AG04450 (cell line): ENCODE measurements around the gene BNIPL. TPM values are rescaled to one million over a fixed set of nuclear protein-coding genes. Genes with fewer than 3 reads are reported as not detected.

Source experiments
- CTCF ChIA-PET: fragments of 300-600, 350-600 bp; formaldehyde crosslinking; extraction: SDS; loops from one replicate; lab custom pipeline; 2022; ENCODE audit warnings: antibody characterized with exemption, inconsistent platforms; lab: Charles Lee
- POLR2A ChIA-PET: fragments of 350-600 bp; formaldehyde crosslinking; extraction: SDS; loops from one replicate; lab custom pipeline; 2021; ENCODE audit warnings: antibody characterized with exemption, inconsistent platforms; lab: Yijun Ruan, JAX
- DNase-seq: peaks from one replicate; pipeline ENCODE4 v3.0.0-alpha.2; 2011; ENCODE audit warnings: low read depth, low spot score
- H3K27ac ChIP-seq: one replicate; pipeline ENCODE4 v1.5.1; 2012; ENCODE audit warnings: low read depth, low read length, control low read depth
- H3K27me3 ChIP-seq: one replicate; pipeline ENCODE4 v1.6.0; 2012; ENCODE audit warnings: low read length; ENCODE audit not compliant: control insufficient read depth, insufficient read depth
- H3K4me3 ChIP-seq: 2 replicates; pipeline ENCODE4 v1.5.1; 2011; ENCODE audit warnings: mild to moderate bottlenecking, low read depth, low read length, control low read depth
- H3K9me3 ChIP-seq: 2 replicates; pipeline ENCODE4 v1.5.1; 2012; ENCODE audit warnings: low read length; ENCODE audit not compliant: control insufficient read depth, insufficient read depth
- CTCF ChIP-seq: IDR thresholded peaks from 2 replicates; pipeline ENCODE4 v1.5.1; 2011; ENCODE audit warnings: low read depth, low read length, control low read depth, inconsistent platforms
- polyA minus RNA-seq: library from RNA; depleted of rRNA, polyadenylated mRNA; stranded (reverse); fragments of >200 nt; gene quantifications from 2 replicates; pipeline ENCODE4 v1.2.3, GENCODE V29; 2011; rRNA and poly(A)+ RNA removed
- polyA plus RNA-seq: library from polyadenylated mRNA; depleted of rRNA; stranded (reverse); fragments of >200 nt; gene quantifications from 2 replicates; pipeline ENCODE4 v1.2.3, GENCODE V29; 2011; rRNA removed

BNIPL gene
- 0.09 and 0.16 TPM in 2 replicates for polyA plus RNA-seq
- polyA minus RNA-seq, result 0.09 and 0.23 TPM in 2 replicates

DNA sequence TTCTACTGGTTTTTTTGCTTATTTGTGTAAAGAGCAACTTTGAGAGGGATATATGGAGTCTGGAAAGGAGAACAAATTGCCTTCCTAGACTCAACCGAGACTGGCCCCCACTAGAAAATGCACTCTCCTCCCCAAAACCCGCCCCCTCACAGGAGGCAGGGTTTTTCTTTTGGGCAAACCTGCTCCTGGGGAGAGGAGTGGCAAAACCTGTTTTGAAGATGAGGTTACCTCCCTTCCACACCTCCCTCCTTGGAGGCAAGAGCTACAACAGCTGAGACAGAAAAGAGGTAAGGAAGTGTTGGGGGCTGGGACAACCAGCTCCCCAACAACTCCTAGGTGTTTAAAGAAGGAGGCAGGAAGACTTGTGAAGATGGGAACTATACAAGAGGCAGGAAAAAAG is at the start of gene BNIPL:
BNIPL (plus strand) TSS at position 231 of the 400 bp plus-strand sequence; CDS start at position 371, 140 bp downstream.
- POLR2A ChIA-PET, result no interaction called here
- Histone ChIP-seq H3K9me3 (no peaks in the 10 kb centered on the region), H3K27ac (no peak within 1 kb of the TSS), H3K4me3 (no peak within 1 kb of the TSS), H3K27me3 (no peaks in the 10 kb centered on the region)
- no peak for TF ChIP-seq CTCF
- no peak for DNase-seq
- CTCF ChIA-PET, result no interaction called here

DNA sequence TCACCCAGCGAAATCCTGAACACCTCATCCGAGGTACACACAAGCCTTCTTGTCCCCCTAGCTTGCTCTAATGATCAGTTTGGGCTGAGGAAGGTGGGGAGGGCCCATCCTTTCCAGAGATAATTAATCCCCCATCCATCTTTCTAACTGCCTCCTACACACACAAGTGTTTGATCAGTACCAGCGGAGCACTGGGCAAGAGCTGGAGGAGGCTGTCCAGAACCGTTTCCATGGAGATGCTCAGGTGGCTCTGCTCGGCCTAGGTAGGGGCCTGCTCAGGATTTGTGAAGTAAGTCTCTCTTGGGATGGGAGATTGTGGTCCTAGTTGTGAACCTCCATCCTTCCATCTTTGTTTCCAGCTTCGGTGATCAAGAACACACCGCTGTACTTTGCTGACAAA is 48.5 kb upstream of the BNIPL start:
- Histone ChIP-seq H3K27me3 (no peaks in the 10 kb centered on the region), H3K4me3 (no peak overlapping the region), H3K9me3 (no peaks in the 10 kb centered on the region), H3K27ac (no peak overlapping the region)
- ChIA-PET CTCF (interaction anchor here (2.7 to 4.9 kb wide), 2 partner anchors 9 to 19 kb away, joined by 8 to 14 read pairs; partner anchors contain the start of gene MINDY1), POLR2A (no interaction called here)
- no peak for DNase-seq
- TF ChIP-seq CTCF, result no peak

DNA sequence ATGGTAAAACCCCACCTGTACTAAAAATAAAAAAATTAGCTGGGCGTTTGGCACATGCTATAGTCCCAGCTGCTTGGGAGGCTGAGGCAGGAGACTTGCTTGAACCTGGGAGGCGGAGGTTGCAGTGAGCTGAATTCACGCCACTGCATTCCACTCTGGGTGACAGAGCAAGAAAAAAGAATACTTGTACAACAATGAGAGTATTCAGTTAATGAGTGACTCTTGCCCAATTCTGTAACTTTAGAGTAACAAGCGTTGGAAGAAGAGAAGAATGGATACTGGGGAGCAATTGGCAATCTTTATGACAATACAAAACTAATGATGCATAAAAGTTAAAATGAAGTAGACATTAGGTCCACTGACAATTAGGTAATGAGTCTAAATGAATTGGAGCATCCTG is 43.8 kb upstream of the BNIPL start:
- no peak for DNase-seq
- POLR2A ChIA-PET, result no interaction called here
- no peaks in the 10 kb centered on the region for H3K9me3 ChIP-seq
- CTCF ChIA-PET, result interaction anchor here (1.2 kb wide), 1 partner anchor 11 kb away, joined by 3 read pairs; no protein-coding TSS in a partner anchor
- no peaks in the 10 kb centered on the region for H3K27me3 ChIP-seq
- no peak overlapping the region for H3K4me3 ChIP-seq
- no peak for TF ChIP-seq CTCF
- H3K27ac ChIP-seq, result no peak overlapping the region

DNA sequence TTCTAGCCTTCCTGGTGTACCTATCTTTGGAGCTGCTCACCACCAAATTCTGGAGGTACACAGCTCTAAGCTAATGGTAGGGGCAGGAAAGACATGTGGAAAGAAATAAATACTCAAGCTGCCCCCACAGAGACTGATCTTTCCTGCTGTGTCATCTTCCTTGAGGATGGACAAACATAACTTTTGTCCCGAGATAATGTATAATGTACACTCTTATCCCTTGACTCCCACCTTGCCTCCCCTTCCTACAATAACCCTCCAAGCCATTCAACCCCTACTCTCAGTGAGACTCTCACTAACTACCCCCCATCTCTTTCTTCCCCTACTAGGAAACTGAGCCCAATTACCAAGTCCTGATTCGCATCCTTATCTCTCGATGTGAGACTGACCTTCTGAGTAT is 42.1 kb upstream of the BNIPL start:
- ChIA-PET CTCF (interaction anchor here (0.5 to 3.9 kb wide), 7 partner anchors 9 to 532 kb away, joined by 3 to 63 read pairs (median 9); partner anchors contain the start of genes ANXA9, MINDY1 and TMOD4), POLR2A (no interaction called here)
- Histone ChIP-seq H3K27ac (no peak overlapping the region), H3K9me3 (no peaks in the 10 kb centered on the region), H3K27me3 (no peaks in the 10 kb centered on the region), H3K4me3 (no peak overlapping the region)
- no peak for TF ChIP-seq CTCF
- no peak for DNase-seq

DNA sequence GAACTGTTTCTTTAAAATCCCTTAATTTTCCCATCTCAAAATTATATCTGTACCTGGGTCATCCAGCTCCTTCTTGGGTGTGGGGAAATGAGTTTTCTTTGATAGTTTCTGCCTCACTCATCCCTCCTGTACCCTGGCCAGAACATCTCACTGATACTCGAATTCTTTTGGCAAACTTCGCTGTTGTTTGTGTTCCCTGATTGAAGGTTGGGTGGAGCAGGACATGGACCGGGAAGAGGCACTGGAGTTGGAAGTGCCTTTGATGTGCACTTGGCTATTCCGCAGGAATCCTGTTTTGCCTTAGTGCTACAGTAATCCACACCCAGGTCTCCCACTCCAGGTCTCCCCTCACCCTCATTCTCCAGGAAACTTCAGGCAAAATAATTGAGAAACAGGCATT is 40.9 kb upstream of the BNIPL start:
- no peak for TF ChIP-seq CTCF
- Histone ChIP-seq H3K9me3 (no peaks in the 10 kb centered on the region), H3K4me3 (no peak overlapping the region), H3K27me3 (no peaks in the 10 kb centered on the region), H3K27ac (no peak overlapping the region)
- ChIA-PET CTCF (interaction anchor here (0.7 to 3.9 kb wide), 18 partner anchors 9 to 433 kb away, joined by 3 to 63 read pairs (median 6); partner anchors contain the start of genes ANXA9 and MINDY1), POLR2A (interaction anchor here (0.8 to 1.9 kb wide), 3 partner anchors 11 to 416 kb away, joined by 4 to 10 read pairs (median 8); partner anchors contain the start of genes MCL1 and MINDY1)
- no peak for DNase-seq
